ENCODE data around the gene BATF3.

Gene BATF3

GRCh38 chr1:212692774-212693644 is 6.6 kb downstream of the BATF3 start:
- no peak for TF ChIP-seq EZH2phosphoT487 (IDR thresholded peaks at IDR 0.05; ENCODE audit: low read depth)
- TF ChIP-seq, protein P1, sequence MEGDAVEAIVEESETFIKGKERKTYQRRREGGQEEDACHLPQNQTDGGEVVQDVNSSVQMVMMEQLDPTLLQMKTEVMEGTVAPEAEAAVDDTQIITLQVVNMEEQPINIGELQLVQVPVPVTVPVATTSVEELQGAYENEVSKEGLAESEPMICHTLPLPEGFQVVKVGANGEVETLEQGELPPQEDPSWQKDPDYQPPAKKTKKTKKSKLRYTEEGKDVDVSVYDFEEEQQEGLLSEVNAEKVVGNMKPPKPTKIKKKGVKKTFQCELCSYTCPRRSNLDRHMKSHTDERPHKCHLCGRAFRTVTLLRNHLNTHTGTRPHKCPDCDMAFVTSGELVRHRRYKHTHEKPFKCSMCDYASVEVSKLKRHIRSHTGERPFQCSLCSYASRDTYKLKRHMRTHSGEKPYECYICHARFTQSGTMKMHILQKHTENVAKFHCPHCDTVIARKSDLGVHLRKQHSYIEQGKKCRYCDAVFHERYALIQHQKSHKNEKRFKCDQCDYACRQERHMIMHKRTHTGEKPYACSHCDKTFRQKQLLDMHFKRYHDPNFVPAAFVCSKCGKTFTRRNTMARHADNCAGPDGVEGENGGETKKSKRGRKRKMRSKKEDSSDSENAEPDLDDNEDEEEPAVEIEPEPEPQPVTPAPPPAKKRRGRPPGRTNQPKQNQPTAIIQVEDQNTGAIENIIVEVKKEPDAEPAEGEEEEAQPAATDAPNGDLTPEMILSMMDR (IDR thresholded peaks at IDR 0.05; ENCODE audit: low read depth, low read length): no peak
- H3K27me3 ChIP-seq (ENCODE audit: low read depth, low read length): no peaks in the 10 kb centered on the region
- no peak overlapping the region for H3K9ac ChIP-seq (ENCODE audit: low read length)
- no peaks in the 10 kb centered on the region for H4K20me1 ChIP-seq (ENCODE audit: insufficient read depth, low read length)
- no peak overlapping the region for H3K4me2 ChIP-seq (ENCODE audit: low read length)
- H2AFZ ChIP-seq (ENCODE audit: low read depth, low read length): no peak overlapping the region
- peaks cover 25% of the 10 kb centered on the region for H3K36me3 ChIP-seq (replicated peaks; ENCODE audit: low read depth, low read length)
- H3K79me2 ChIP-seq (ENCODE audit: low read length): peaks cover 14% of the 10 kb centered on the region
- no peaks in the 10 kb centered on the region for H3K9me3 ChIP-seq (ENCODE audit: insufficient read depth, low read length)
- no peak overlapping the region for H3K4me3 ChIP-seq (ENCODE audit: low read length)
- H3K27ac ChIP-seq (ENCODE audit: low read length): no peak overlapping the region
- peaks cover 11% of the 10 kb centered on the region for H3K4me1 ChIP-seq (ENCODE audit: low read length)

- Histone ChIP-seq H3K9me3 (ENCODE audit: insufficient read depth, low read length) (no peaks in the 10 kb centered on the region), H3K27ac (ENCODE audit: low read length) (no peak overlapping the region), H4K20me1 (ENCODE audit: insufficient read depth, low read length) (no peaks in the 10 kb centered on the region), H3K4me2 (ENCODE audit: low read length) (no peak overlapping the region), H2AFZ (ENCODE audit: low read depth, low read length) (no peak overlapping the region), H3K79me2 (ENCODE audit: low read length) (no peaks in the 10 kb centered on the region), H3K9ac (ENCODE audit: low read length) (no peak overlapping the region), H3K4me3 (ENCODE audit: low read length) (no peak overlapping the region), H3K36me3 (replicated peaks; ENCODE audit: low read depth, low read length) (peaks cover 28% of the 10 kb centered on the region), H3K27me3 (ENCODE audit: low read depth, low read length) (no peaks in the 10 kb centered on the region), H3K4me1 (ENCODE audit: low read length) (no peaks in the 10 kb centered on the region)
- no peak for TF ChIP-seq EZH2phosphoT487 (IDR thresholded peaks at IDR 0.05; ENCODE audit: low read depth)
- TF ChIP-seq, protein P1 (IDR thresholded peaks at IDR 0.05; ENCODE audit: low read depth, low read length): no peak
Observed at GRCh38 chr1:212691561-212692071, 8.0 kb downstream of the BATF3 start.

GRCh38 chr1:212690816-212691403 is 8.7 kb downstream of the BATF3 start:
- H2AFZ ChIP-seq (ENCODE audit: low read depth, low read length): no peak overlapping the region
- H3K9ac ChIP-seq (ENCODE audit: low read length): no peak overlapping the region
- TF ChIP-seq, protein P1 (IDR thresholded peaks at IDR 0.05; ENCODE audit: low read depth, low read length): no peak
- no peak for TF ChIP-seq EZH2phosphoT487 (IDR thresholded peaks at IDR 0.05; ENCODE audit: low read depth)
- peaks cover 22% of the 10 kb centered on the region for H3K36me3 ChIP-seq (replicated peaks; ENCODE audit: low read depth, low read length)
- H3K79me2 ChIP-seq (ENCODE audit: low read length): no peaks in the 10 kb centered on the region
- H3K4me3 ChIP-seq (ENCODE audit: low read length): no peak overlapping the region
- H3K27me3 ChIP-seq (ENCODE audit: low read depth, low read length): no peaks in the 10 kb centered on the region
- H3K4me1 ChIP-seq (ENCODE audit: low read length): no peaks in the 10 kb centered on the region
- no peaks in the 10 kb centered on the region for H4K20me1 ChIP-seq (ENCODE audit: insufficient read depth, low read length)
- no peak overlapping the region for H3K27ac ChIP-seq (ENCODE audit: low read length)
- H3K9me3 ChIP-seq (ENCODE audit: insufficient read depth, low read length): no peaks in the 10 kb centered on the region
- no peak overlapping the region for H3K4me2 ChIP-seq (ENCODE audit: low read length)
